ENCODE results near the gene RPLP2.

The RPLP2 gene

DNA sequence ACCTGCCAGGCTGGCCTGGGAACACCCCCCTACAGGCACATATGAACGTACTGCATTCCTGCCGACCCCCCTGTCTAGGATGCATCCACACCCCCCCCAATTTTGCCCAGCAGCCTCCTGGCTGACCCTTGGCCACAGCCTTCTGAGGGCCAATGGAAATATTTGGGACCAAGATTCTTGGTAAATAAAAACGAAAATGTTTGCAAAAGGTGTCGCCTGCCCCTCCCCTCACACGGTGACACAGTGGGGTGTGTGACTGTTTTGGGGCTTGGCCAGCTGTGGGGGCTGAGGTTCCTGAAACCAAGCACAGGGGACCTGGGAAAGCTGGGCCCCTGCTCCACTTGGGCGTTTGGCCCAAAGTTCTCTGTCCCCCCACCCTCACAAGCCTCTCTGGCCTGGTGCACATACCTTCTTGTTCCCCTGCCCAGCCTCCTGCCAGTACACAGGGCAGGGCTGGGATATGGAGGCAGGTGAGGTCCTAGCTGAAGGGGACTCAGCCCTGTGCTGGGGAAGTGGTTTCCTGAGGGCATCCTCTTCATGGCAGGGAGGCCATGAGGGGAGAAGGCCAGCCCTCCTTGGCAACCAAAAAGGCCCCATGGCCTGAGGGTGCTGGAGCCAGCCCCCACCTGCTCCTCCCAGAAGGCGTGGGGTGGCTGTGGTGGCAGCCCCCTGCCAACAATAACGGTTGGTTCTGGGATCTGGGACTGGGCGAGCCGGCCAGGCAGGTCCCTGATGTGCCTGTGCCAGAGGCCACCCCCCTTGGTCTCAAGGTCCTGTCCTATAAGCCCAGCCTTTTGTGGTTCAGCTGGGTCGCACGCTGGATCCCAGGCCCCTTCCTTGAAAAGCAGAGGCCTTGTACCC lies 15.8 kb downstream of the RPLP2 start:
- DNase-seq = no peak

DNA sequence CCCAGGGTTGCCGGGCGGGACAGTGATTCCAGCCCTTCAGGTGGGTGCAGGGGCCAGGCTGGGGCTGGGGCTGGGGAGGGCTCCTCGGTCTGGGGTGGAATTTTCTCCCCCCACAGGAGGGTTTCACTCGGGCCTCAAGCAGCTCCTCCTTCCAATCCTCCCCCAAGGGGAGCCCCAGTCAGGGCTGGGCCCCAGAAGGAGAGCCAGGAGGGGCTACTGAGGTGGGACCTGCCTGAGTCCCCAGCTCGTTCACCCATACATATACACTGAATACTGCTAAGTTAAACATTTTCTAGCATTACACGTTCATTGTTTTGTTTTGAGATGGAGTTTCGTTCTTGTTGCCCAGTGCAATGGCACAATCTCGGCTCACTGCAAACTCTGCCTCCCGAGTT lies 16.5 kb downstream of the RPLP2 start:
- no peak for DNase-seq

DNA sequence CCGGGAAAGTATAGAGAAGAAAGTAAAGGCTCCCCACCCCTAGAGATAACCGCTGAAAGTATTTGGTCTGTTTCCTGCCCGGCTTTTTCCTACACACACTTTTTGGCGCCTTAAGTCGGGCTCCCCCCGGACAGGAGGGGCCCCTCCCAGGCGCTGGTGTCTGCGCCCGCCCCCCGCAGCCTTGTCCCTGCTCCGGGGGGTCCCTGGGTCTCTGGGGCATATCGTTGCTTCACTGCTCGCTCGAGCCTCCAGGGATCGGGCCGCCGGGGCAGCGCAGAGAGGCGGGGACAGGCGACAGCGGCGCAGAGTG lies 17.0 kb downstream of the RPLP2 start:
- no peak for DNase-seq

DNA sequence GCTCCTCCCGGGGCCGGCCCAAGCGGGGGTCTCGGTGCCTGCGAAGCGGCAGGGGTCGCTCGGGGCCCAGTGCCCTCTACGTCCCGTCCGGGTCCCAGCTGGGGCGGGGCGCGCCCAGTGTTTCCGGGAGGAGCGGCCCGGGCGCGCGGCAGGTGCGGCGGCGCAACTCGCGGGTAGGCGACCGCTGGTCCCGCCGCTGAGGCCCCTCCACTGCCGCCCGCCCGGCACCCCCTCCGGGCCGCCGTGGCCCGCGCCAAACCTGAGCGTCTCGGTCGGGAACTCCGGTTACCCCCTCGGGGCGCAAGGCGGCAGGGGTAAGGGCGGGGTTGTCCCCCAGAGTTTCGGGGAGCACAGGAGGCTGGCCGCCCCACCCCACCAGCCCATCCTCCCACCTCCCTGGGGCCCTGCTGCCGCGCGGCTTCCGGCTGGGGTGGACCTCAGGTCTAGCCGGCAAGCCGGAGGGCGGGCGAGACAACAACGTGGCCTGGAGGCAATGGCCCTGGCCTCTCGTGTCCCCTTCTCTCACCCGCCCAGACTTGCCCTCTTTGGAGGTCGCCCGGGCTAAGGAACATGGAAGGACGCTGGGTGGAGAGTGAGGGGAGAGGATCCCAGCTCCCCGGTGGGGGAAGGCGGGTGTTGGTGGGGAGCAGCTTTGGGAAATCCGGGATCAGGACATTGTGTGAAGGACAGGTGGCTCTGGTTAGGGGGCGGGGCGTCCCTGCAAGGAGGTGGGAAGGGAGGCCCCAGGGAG lies 17.6 kb downstream of the RPLP2 start:
- peak; percentile 62 to 81 for DNase-seq

DNA sequence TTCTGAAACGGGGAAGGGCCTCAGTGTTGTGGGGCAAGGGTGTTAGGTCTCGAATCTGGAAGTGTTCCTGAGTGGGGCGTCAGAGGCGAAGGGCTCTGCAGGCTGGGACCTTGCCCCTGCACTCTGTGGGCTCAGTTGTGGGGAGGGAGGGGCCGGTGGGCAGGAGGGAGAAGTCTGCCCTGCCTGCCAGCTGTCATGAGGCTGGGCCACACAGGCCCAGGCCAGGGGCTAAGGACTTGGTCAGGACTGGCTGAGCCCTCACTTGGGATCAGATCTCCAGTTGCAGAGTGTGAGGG lies 18.1 kb downstream of the RPLP2 start, which contains the start of gene CRACR2B:
Gene CRACR2B (plus strand): TSS at position 23 of the 296 bp plus-strand sequence. CDS start 689 bp downstream, outside the sequence.
- no peak for DNase-seq

DNA sequence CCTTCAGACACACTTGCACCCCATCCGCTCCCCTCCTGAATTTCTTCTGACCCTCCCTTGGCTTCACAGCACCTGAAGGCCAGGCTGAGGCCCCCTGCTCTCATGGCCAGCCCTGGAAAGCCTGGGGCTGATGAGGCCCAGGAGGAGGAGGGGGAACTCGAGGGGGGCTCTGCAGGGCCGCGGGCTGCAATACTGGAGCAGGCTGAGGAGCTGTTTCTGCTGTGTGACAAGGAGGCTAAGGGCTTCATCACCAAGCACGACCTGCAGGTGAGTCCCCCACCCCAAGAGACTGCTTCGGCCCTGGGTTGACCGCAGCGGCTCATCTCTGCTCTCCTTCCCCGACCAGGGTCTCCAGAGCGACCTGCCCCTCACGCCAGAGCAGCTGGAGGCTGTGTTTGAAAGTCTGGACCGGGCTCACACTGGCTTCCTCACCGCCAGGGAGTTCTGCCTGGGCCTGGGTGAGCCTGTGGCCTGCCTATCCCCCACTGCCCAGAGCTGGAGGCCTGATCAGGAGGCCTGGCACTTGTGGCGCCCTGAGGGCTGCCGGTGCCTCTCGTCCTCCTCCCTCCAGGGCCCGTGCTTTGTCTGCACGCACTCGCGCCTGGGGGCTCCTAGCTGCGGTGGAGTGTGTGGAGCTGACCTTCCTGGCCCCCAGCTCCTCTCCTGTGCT lies 18.9 kb downstream of the RPLP2 start:
- no peak for DNase-seq

DNA sequence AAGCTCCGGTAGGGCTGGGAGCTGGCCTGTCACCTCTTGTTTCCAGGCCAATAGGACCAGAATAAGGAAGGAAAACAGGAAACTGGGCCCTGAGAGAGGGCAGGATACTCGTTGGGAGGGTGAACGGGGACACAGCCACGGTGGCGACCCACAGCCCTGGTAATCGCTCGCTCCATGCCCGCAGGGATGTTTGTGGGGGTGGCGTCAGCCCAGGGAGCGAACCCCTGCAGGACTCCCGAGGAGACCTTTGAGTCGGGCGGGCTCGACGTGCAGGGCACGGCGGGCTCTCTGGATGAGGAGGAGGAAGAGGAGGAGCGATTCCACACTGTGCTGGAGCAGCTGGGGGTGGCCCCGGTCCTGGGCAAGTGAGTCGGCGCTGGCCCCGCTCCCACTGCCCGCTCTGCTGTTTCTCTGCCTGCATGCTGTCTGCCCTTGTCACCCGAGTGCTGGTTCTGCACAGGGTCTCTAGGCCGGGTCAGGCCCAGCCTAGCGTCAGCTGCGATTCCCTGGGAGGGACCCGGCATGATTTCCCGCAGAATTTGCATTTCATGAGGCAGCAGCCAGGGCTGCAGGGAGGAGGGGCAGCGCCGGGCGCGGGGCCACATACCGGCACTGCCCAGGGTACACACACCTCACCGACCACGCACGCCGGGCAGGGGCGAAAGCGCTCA lies 19.5 kb downstream of the RPLP2 start:
- peak; percentile 78 to 95 for DNase-seq

DNA sequence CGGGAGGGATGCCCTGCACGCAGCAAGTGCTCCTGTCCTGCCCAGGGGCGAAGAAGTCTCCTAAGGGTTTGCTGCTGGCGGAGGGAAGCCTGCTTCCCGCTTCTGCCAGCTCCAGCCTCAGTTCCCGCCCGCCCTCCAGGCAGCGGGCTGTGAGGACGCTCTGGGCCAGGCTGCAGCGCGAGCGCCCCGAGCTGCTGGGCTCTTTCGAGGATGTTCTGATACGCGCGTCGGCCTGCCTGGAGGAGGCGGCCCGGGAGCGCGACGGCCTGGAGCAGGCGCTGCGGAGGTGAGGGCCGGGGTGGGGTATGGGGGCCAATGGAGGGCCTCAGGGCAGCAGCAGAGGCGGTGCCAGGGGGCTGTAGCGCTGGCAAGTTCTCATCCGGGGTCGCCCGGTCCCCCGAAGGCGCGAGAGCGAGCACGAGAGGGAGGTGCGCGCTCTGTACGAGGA lies 20.1 kb downstream of the RPLP2 start:
- peak in 1 of 2 experiments; percentile 82 for DNase-seq

DNA sequence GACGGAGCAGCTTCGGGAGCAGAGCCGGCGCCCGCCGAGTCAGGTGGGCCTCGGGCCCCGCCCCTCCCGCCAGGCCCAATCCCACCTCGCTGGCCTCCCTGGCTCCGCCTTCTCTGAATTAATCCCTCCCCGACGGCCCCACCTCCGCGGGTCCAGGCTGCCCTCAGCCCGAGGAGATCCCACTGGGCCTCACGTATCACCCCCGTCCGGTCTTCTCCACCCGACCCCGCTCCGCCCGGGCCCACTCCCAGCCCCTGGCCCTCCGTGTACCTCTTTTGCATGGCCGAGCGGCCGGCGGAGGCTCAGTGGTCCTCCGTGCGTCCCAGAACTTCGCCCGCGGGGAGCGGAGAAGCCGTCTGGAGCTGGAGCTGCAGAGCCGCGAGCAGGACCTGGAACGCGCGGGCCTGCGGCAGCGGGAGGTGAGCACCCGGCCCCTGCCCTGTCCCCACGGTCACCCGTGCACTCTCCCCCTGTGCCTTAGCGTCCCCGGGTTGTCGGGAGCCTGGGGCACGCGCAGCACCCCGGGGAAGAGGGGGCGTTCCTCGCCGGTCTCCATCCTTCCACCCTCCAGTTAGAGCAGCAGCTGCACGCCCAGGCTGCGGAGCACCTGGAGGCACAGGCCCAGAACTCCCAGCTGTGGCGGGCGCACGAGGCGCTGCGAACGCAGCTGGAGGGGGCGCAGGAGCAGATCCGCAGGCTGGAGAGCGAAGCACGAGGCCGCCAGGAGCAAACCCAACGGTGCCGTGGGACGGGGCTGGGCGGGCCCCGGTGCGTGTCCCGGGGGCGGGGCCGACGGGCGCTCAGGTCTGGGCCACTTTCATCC lies 20.7 kb downstream of the RPLP2 start:
- DNase-seq = peak; percentile 71 to 95

DNA sequence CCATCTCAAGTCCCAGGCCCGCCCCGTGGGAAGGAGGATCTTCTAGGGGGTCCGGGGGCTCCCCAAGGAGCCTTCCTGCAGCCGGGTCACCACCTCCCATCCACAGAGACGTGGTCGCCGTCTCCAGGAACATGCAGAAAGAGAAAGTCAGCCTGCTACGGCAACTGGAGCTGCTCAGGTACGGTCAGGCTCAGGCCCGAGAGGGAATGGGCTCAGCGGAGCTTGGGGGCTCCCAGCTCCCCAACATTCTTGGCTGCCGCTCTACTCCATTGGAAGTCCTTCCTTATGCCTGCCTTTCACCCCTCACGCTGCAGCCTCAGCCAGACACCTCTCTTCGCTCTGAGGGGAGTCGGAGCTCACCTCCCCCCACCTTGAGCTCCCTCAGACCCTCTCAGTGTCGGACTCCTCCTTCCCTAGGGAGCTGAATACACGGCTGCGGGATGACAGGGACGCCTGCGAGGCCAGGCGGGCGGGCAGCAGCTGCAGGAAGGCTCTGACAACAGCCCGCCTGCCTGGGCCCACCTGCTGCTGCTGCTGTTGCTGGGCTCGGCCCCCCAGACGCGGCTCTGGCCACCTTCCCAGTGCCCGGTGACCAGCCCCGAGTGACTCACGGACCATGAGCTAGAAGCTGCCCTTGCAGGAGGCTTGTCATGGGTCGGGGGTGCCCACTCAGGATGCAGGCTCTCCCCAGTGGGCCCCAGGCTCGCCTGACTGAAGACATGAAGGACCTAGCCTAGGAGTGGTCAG lies 21.5 kb downstream of the RPLP2 start:
- no peak for DNase-seq

DNA sequence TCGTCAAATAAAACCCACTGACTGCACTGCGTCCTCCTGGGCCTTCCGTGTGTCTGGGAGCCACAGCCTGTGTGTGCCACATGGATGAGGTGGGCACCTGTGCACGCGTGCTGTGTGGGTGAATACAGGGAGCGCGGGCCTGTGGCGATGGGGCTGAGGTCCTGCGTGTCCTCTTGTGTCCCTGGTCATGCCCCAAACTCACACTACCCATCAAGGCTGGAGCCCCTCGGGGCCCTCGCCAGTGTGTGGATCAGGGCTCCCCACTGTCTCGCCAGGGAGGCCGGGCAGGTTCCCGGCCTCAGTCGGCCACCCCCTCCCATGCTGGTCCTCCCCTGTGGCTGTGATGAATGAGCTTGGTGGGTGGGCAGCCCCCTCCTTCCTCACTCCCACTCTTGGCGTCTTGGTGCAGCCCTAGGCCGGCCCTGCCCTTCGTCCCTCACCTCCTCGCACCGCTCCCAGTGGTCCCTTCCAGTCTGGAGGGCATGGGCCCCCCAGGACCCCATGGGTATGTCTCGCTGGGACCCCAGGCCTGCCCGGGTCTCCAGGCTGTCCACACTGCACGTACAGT lies 22.3 kb downstream of the RPLP2 start:
- no peak for DNase-seq

DNA sequence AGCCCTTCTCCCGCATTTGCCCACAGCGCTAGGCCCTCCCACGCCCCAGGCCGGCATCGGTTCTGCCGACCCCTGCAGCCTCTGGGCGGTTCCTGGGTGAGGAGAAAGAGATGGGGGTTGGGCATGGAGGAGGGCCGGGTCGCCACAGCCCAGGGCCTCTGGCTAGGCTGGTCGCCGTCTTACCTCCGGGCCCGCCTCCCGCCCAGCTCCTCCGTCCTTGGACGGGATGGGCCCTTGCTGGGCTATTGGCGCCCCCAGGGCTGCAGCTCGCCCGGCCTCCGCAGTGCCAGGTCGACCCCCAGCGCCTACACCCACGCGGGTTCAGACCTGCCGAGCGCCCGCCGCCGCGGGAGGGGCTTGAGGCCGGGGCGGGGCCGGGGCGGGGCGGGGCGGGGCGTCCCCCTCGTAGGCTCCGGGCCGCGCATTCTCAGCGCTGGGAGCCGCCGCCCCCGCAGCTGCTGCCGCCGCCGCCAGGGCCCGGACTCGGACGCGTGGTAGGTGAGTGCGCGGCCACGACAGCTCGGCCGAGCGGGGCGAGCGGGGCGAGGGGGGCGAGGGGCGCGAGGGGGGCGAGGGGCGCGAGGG lies 22.9 kb downstream of the RPLP2 start, which contains the start of gene CD151:
Gene CD151 (plus strand): TSS at position 424 of the 585 bp plus-strand sequence. CDS start 3,118 bp downstream, outside the sequence.
- DNase-seq = peak in 1 of 2 experiments; percentile 85

DNA sequence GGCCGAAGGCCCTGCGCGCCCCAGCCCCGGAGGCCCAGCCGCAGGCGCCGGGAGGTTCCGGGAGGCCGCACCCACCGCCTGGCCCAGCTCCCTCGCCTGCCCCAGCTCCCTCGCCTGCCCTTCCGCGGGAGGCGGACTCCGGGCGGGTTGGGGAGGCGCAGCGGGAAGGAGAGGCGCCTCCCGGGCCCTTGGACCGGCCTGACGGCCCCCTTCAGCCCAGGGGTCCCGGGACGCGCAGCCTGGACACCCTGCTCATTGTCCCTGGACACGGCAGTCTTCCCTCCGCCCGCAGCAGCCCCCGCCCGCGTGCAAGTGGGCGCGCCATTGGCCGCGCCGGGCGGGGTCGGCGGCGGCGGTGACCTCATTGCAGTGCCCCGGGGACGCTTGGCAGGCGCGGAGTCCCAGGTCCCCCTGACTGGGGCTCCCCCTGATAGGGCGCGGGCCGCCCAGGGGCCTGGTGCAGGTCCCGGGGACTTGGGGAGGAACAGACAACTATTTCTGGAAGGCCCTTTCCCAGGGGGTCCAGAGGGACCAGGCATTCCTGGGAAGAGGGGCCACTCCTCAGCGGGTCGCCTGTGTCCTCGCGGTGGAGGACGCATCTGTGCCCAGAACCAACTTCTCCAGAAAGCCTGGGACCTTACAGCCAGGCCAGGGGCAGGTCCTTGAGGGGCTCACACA lies 23.5 kb downstream of the RPLP2 start:
- DNase-seq = peak in 1 of 2 experiments; percentile 84

DNA sequence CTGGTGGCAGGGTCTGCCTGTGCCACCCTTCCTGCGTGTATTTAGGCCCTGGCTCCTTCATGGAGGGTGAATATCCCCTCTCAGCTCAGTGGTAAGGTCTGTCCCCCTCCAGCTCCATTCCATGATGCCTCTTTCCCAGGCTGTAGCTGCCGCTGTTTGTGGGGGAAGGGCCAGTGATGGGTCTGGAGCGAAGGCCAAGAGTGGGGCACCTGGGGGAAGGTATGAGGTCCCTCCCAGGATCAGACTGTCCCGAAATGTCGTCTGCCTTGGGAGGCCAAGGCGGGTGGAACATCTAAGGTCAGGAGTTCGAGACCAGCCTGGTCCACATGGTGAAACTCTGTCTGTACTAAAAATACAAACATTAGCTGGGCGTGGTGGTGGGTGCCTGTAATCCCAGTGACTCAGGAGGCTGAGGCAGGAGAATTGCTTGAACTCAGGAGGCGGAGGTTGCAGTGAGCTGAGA lies 24.1 kb downstream of the RPLP2 start:
- no peak for DNase-seq

DNA sequence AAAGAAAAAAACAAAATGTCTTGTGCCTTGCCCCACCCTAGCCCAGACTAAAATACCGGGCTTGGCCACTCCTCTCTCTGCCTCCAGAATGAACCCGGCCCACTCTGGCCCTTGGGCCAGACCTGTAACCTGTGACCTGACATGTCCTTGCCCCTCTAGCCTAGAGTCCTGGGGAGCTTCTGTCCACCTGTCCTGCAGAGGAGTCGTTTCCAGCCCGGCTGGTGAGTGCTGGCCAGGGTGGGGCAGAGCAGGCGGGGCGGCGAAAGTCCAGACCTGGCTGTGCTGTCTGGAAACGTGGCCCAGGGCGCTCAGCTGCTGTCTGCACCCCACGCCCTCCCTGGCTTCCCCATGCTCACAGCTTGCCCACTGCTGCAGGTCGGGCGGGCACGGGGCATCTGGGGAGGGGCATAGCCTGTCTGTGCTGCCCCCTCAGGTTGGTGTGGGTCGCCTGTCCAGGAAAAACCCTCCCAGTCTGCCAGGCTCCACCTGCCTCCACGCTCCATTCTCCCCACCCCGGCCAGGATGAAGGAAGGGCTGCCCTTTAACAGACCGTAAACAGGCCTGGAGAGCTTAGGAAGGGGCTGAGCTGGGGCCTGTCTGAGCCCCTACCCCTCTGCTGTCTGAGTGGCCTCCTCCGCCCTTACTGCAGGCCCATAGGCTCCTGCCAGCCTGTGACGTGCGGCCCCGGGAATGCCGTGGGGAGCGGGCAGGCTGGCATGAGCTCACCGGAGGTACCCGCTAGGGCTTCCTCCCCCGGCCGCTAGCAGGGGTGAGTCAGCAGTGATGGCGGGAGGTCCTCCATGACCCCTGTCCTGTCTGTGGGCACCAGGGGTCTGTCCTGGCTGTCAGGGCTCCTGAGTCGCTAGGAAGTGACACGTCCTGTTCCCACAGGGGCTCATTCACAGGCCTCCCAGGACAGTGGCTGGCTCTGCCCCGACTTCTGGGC lies 24.9 kb downstream of the RPLP2 start:
- no peak for DNase-seq

DNA sequence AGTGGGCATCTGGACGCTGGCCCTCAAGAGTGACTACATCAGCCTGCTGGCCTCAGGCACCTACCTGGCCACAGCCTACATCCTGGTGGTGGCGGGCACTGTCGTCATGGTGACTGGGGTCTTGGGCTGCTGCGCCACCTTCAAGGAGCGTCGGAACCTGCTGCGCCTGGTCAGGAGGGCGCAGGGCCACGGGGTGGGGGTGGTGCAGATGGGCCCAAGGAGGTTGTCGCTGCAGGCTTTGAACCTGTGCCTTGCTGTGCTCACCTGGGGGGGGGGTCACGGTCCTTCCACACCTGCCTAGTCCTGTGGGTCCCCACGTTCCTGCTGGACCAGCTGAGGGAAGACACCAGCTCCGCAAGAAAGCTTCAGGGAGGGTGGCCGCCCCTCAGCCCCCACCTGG lies 26.5 kb downstream of the RPLP2 start:
- no peak for DNase-seq

DNA sequence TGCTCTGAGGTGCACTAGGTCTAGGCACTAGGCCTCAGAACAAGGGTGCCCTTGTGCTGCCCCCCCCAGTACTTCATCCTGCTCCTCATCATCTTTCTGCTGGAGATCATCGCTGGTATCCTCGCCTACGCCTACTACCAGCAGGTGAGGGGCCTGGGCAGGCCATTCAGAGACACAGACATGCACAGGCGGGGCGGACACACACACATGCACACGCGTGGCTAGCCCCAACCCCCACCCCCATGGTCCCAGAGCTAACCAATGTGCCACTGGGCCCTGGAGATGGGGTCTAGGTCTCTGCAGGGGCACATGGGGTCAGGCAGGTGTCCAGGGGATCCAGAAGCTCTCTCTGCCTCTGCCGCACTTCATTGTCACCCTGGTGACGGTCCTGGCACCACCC lies 26.9 kb downstream of the RPLP2 start:
- DNase-seq = no peak

DNA sequence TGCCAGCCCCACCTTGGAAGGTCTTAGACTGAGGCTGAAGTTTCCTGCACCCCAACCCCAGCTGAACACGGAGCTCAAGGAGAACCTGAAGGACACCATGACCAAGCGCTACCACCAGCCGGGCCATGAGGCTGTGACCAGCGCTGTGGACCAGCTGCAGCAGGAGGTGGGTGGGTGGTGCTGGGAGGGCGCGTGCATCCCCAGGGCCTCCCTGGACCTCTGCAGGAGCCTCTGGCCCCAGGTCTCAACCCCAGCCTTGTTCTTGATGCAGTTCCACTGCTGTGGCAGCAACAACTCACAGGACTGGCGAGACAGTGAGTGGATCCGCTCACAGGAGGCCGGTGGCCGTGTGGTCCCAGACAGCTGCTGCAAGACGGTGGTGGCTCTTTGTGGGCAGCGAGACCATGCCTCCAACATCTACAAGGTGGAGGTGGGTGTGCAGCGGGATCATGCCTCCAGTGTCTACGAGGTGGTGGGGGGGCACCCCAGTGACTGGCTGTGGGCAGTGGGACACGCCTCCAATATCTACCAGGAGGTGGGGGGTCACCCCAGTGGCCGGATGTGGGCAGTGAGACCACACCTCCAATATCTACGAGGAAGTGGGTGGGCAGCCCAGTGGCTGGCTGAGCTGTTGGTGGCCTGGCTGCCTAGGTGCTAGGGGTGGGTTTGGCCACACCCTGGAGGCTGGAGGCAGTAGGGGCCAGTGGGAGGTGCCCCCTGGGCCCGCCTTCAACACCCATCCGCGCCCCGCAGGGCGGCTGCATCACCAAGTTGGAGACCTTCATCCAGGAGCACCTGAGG lies 27.6 kb downstream of the RPLP2 start:
- DNase-seq = no peak

All from NCI-H526 (cell line).